Measurements from ENCODE around the gene WDR7. TPM values are rescaled to one million over a fixed set of nuclear protein-coding genes. Genes with fewer than 3 reads are reported as not detected.

WDR7 gene
- total and polyA plus RNA-seq, 2 experiments from 2014 or later = 5.9 to 19.0 TPM

DNA sequence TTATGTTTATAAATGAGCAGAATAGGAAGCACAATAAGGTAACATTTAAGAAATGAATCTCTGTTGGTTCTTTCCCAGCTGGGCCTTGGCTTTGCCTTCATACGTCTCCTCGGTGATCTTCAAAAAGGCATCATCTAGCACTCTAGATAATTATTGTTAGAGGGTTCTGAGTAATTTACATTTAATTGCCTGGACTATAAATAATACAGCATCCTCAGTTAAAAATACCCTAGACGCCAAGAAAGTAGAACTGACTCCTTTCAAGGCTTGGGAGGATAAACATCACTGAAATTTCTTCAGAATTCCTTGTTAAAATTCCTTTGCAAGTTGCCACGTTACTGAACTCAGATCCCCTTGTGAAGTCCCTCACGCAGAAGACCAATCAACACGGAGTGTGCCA is 296.1 kb downstream of the WDR7 start:
- no peak overlapping the region for H3K4me2 ChIP-seq
- no peak overlapping the region for H2AFZ ChIP-seq
- H4K20me1 ChIP-seq (ENCODE audit: insufficient read depth, poor library complexity, severe bottlenecking) = no peaks in the 10 kb centered on the region
- no peaks in the 10 kb centered on the region for H3K9me3 ChIP-seq (ENCODE audit: low read depth)
- no peaks in the 10 kb centered on the region for H3K9me2 ChIP-seq (replicated peaks; ENCODE audit: insufficient read depth)
- no peaks in the 10 kb centered on the region for H3K79me2 ChIP-seq
- H3K36me3 ChIP-seq (replicated peaks; ENCODE audit: insufficient read depth, low read depth) = no peaks in the 10 kb centered on the region
- DNase-seq (ENCODE audit: low spot score) = no peak
- no peaks in the 10 kb centered on the region for H3K27me3 ChIP-seq
- TF ChIP-seq, protein P1, sequence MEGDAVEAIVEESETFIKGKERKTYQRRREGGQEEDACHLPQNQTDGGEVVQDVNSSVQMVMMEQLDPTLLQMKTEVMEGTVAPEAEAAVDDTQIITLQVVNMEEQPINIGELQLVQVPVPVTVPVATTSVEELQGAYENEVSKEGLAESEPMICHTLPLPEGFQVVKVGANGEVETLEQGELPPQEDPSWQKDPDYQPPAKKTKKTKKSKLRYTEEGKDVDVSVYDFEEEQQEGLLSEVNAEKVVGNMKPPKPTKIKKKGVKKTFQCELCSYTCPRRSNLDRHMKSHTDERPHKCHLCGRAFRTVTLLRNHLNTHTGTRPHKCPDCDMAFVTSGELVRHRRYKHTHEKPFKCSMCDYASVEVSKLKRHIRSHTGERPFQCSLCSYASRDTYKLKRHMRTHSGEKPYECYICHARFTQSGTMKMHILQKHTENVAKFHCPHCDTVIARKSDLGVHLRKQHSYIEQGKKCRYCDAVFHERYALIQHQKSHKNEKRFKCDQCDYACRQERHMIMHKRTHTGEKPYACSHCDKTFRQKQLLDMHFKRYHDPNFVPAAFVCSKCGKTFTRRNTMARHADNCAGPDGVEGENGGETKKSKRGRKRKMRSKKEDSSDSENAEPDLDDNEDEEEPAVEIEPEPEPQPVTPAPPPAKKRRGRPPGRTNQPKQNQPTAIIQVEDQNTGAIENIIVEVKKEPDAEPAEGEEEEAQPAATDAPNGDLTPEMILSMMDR (IDR thresholded peaks at IDR 0.05; ENCODE audit: poor library complexity) = no peak
- TF ChIP-seq EZH2phosphoT487 (IDR thresholded peaks at IDR 0.05; ENCODE audit: low read depth, severe bottlenecking, unreplicated experiment) = no peak
- no peak for TF ChIP-seq EZH2 (IDR thresholded peaks at IDR 0.05; ENCODE audit: borderline replicate concordance)
- no peak overlapping the region for H3K4me3 ChIP-seq
- H3K4me1 ChIP-seq (ENCODE audit: insufficient read depth) = no peaks in the 10 kb centered on the region
- H3K27ac ChIP-seq = no peak overlapping the region
- WGBS (ENCODE audit: low lambda C conversion rate, missing lambda C conversion rate) = 87% methylated on average over 6 of the region's 6 CpGs

- Histone ChIP-seq H3K4me3 (no peak overlapping the region), H3K9me3 (ENCODE audit: low read depth) (no peaks in the 10 kb centered on the region), H3K9me2 (replicated peaks; ENCODE audit: insufficient read depth) (no peaks in the 10 kb centered on the region), H3K4me2 (no peak overlapping the region), H3K27me3 (no peaks in the 10 kb centered on the region), H4K20me1 (ENCODE audit: insufficient read depth, poor library complexity, severe bottlenecking) (no peaks in the 10 kb centered on the region), H3K36me3 (replicated peaks; ENCODE audit: insufficient read depth, low read depth) (no peaks in the 10 kb centered on the region), H3K4me1 (ENCODE audit: insufficient read depth) (no peaks in the 10 kb centered on the region), H3K27ac (no peak overlapping the region), H3K79me2 (no peaks in the 10 kb centered on the region), H2AFZ (no peak overlapping the region)
- WGBS (ENCODE audit: low lambda C conversion rate, missing lambda C conversion rate) = 87% methylated on average over 6 of the region's 6 CpGs
- no peak for DNase-seq (ENCODE audit: low spot score)
- no peak for TF ChIP-seq EZH2phosphoT487 (IDR thresholded peaks at IDR 0.05; ENCODE audit: low read depth, severe bottlenecking, unreplicated experiment)
- TF ChIP-seq, protein P1 (IDR thresholded peaks at IDR 0.05; ENCODE audit: poor library complexity) = no peak
Observed at GRCh38 chr18:56952026-56952425, 300.9 kb downstream of the WDR7 start.

DNA sequence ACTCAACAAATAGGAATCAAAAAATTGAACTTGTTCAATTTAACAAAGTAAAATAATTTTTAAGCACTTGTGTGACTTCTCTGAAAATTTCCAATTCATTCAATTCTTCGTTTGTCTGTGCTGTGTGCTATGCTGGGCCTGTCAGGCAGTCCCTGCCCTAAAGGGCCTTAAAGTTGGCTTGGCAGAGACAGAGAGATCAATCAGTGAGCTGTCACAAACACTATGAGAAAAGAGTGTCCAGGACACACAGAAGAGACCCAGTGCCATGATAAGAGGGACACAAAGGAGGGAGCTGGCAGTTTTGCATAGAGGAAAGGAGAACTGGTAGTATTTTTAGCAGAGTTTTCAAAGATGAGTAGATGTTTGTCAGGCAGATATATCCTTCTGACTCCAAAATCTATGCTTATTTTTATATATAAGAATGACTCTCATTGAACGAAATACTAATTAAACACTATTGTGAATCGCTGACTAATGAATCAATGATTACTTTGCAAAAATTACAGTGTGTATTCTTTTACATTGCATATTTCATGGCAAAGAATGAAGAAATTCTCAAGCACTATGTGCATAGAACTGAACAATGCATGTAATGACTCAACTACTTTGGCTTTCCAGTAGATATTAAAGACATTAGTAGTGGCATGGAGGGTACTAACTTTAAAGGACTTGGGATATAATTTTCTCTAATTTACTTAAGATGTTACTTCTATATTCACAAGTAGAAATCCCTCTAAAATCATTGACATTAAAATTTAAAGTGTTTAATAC is 302.5 kb downstream of the WDR7 start:
- TF ChIP-seq EZH2phosphoT487 (IDR thresholded peaks at IDR 0.05; ENCODE audit: low read depth, severe bottlenecking, unreplicated experiment) (no peak), EZH2 (IDR thresholded peaks at IDR 0.05; ENCODE audit: borderline replicate concordance) (no peak)
- TF ChIP-seq, protein P1 (IDR thresholded peaks at IDR 0.05; ENCODE audit: poor library complexity) = no peak
- 92% methylated on average over 3 of the region's 3 CpGs for WGBS (ENCODE audit: low lambda C conversion rate, missing lambda C conversion rate)
- H3K4me2 ChIP-seq = no peak overlapping the region
- H4K20me1 ChIP-seq (ENCODE audit: insufficient read depth, poor library complexity, severe bottlenecking) = no peaks in the 10 kb centered on the region
- DNase-seq (ENCODE audit: low spot score) = no peak
- H3K4me3 ChIP-seq = no peak overlapping the region
- no peak overlapping the region for H3K27ac ChIP-seq
- no peaks in the 10 kb centered on the region for H3K79me2 ChIP-seq
- H3K9me3 ChIP-seq (ENCODE audit: low read depth) = no peaks in the 10 kb centered on the region
- H2AFZ ChIP-seq = no peak overlapping the region
- no peaks in the 10 kb centered on the region for H3K9me2 ChIP-seq (replicated peaks; ENCODE audit: insufficient read depth)
- H3K27me3 ChIP-seq = no peaks in the 10 kb centered on the region
- no peaks in the 10 kb centered on the region for H3K4me1 ChIP-seq (ENCODE audit: insufficient read depth)
- no peaks in the 10 kb centered on the region for H3K36me3 ChIP-seq (replicated peaks; ENCODE audit: insufficient read depth, low read depth)
